ENCODE measurements around the gene CUL2.
A peak's percentile ranks its signal among the peaks of the same experiment; 100 is the strongest.
"Not testable (repeated sequence)": the region's sequence is repeated elsewhere in the genome, so short reads cannot be mapped to it uniquely, and the experiment has no call there.

CUL2 gene

GRCh38 chr10:35090162-35090954 is at the start of gene CUL2:
TSS of gene CUL2 (minus strand) at chr10:35090341. CDS start at chr10:35071317, 19,024 bp downstream.
- peak; percentile 89 to 90 for DNase-seq

GRCh38 chr10:35136263-35136815 is 46.2 kb upstream of the CUL2 start:
- no peak for DNase-seq

DNA sequence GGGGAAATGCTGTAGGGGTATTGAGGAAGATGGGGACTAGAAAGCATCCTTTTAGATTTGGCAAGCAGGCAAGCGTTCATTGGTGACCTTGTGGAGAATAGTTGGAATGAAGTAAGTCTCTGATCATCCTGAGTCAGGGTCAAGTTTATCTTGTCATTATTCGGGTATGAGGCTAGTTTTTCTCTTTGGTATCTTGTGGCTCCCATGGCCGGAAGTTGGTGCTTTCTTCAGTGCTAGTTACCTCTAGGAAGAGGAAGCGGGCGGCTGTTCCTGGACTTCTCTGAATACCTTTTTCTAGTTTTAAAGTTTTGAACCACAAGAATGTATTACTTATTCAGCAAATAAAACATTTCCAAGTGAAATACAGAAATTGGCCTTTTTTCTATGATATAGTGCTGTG is 45.7 kb upstream of the CUL2 start:
- DNase-seq, result no peak

GRCh38 chr10:35133586-35133985 is 43.4 kb upstream of the CUL2 start:
- DNase-seq, result no peak

- no peak for DNase-seq
Measured at GRCh38 chr10:35132727-35133126, 42.6 kb upstream of the CUL2 start.

GRCh38 chr10:35130663-35131062 is 40.5 kb upstream of the CUL2 start:
- no peak for DNase-seq

DNA sequence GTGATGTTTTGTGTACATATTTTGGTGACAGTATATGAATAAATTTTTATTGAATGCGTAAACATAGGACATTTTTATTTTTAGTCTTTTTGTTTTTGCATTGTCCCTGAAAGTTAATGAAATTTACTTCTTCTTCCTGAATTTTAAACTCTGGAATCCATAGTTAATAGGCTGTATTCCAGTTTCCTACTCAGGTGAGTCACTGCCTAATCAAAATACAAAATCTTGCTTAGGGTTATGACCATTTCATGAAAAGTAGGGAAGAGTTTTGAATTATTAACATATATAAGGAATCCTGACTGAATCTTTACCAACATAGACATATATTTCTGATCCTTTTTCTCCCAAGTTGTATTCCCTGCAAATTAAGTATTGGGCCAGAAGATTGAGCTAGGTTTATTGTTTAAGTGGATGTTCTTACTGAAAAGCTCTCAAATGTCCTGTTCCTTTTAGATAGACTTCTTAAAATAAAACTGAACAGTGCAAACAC is 39.1 kb upstream of the CUL2 start:
- no peak for DNase-seq

- DNase-seq, result peak; percentile 35 to 52
Measured at GRCh38 chr10:35127289-35127891, 37.2 kb upstream of the CUL2 start.

- peak; percentile 100 for DNase-seq
Measured at GRCh38 chr10:35126530-35127288, 36.6 kb upstream of the CUL2 start, which contains the start of gene CREM. TSS of gene CREM (plus strand) at chr10:35126846. CDS start at chr10:35137836, 10,990 bp downstream.

DNA sequence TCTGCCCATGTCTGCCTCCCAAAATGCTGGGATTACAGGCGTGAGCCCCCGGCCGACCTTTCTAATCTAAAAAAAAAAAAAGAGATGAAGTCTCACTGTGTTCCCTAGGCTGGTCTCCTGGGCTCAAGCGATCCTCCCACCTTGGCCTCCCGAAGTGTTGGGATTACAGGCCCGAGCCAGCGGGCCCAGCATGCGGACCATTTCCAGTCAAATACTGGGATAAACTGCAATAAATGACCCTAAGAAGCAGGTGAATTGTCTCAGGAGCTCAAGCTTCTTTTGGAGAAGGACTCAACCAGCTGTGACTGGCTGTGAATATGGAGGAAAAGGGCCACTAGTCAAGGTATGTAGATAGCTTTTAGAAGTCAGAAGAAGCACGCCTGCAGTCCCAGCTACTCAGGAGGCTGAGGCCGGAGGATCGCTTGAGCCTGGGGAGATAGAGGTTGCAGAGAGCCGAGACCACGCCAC is 36.0 kb upstream of the CUL2 start:
- DNase-seq, result no peak

GRCh38 chr10:35124540-35124939 is 34.4 kb upstream of the CUL2 start:
- no peak for DNase-seq

DNA sequence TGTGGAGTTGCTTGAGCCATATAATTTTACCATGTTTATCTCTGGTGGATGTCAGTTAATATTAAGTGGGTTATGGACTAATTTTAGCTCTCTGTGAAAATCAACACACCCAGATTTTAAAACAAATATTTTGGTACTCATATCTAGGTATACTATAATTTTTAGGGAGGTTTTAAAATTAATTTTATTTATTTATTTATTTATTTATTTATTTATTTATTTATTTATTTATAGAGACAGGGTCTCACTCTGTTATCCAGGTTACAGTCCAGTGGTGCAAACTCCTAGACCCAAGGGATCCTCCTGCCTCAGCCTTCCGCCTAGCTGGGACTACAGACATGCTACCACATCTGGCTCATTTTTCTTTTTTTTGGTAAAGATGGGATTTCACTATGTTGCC is 29.2 kb upstream of the CUL2 start:
- no peak for DNase-seq

DNA sequence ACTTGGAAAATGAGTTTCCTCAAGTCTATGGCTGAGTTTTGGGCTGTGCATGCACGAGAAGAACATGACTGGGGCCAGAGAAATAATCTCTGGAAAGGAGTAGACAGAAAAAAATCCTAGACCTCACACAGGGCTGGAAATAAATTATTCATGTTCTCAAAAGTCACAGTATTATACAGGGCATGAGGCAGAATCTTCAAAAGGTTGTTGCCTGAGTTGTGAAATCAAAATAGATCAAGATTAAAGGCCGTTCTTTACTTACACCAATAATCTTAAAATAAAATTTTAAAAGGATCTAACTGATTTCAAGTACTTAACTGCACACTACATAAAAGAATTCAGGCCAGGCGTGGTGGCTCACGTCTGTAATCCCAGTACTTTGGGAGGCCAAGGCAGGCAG is 22.4 kb upstream of the CUL2 start:
- DNase-seq, result no peak

GRCh38 chr10:35103882-35104281 is 13.7 kb upstream of the CUL2 start:
- no peak for DNase-seq

- DNase-seq, result no peak
Measured at GRCh38 chr10:35097510-35097909, 7.4 kb upstream of the CUL2 start.

DNA sequence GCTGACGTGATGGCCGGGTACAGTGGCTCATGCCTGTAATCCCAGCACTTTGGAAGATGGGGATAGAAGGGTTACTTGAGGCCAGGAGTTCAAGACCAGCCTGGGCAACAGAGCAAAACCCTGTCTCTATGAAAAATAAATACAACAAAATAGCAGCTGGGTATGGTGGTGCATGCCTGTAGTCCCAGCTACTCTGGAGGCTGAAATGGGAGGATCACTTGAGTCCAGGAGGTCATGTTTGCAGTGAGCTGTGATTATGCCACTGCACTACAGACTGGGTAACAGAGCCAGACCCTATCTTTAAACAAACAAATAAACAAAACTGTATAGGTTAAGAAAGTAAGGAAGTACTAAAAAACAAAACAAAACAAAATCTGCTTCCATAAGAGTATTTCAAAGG is 6.2 kb upstream of the CUL2 start:
- no peak for DNase-seq

GRCh38 chr10:35092851-35093250 is 2.7 kb upstream of the CUL2 start:
- DNase-seq, result no peak

GRCh38 chr10:35091994-35092790 is 2.1 kb upstream of the CUL2 start:
- no peak for DNase-seq

GRCh38 chr10:35089611-35090161 is 455 bp downstream of the CUL2 start:
- peak; percentile 1 to 3 for DNase-seq

- DNase-seq, result no peak
Measured at GRCh38 chr10:35083242-35083641, 6.9 kb downstream of the CUL2 start.

DNA sequence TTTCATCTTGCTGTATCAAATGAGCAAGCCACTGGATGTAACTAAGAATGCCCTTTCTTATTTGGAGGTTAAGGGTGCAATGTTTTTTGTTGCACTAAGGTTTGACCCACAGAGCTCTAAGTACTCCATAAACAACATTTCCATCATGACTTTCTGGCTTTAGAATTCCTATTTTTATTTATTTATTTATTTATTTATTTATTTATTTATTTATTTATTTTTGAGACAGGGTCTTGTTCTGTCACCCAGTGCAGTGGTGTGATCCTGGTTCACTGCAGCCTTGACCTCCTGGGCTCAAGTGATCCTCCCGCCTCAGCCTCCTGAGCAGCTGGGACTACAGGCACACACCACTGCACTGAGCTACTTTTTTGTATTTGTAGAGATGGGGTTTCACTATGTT is 9.9 kb downstream of the CUL2 start:
- DNase-seq, result not testable (repeated sequence)

DNA sequence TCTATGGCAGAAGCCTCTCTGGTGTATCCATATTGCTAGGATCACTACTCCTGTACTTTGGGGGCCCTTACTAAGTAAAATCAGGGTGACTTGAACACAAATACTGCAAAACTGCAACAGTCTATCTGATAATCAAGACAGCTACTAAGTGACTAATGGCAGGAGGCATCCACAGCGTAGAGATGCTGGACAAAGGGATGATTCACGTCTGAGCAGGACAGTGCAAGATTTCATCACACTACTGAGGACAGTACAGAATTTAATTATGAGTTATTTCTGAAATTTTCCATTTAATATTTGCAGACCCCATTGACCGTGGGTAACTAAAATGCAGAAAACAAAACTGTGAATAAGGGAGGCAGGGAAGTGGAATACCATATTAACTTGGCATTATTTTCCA is 10.4 kb downstream of the CUL2 start:
- no peak for DNase-seq

Measured in activated CD4-positive, alpha-beta T cell treated with anti-CD3 and anti-CD28 coated beads, Interleukin-2, amount 50 U/mL, for 4 hours (primary cell).